ENCODE results near the gene IRGC. TPM values are rescaled to one million over a fixed set of nuclear protein-coding genes. Genes with fewer than 3 reads are reported as not detected.

Gene IRGC
- polyA plus RNA-seq, 3 donors: not detected

GRCh38 chr19:43720936-43721335, 5.1 kb downstream of the IRGC start:
- no peak for DNase-seq (ENCODE audit: low read depth in 3 of 3, low spot score in 2 of 3)

- DNase-seq (ENCODE audit: low read depth in 3 of 3, low spot score in 2 of 3): no peak
Observed at GRCh38 chr19:43721469-43722048, 5.7 kb downstream of the IRGC start.

- DNase-seq (ENCODE audit: low read depth in 3 of 3, low spot score in 2 of 3): no peak
Observed at GRCh38 chr19:43723588-43723987, 7.7 kb downstream of the IRGC start.

GRCh38 chr19:43724896-43725295, 9.0 kb downstream of the IRGC start:
- no peak for DNase-seq (ENCODE audit: low read depth in 3 of 3, low spot score in 2 of 3)

- DNase-seq (ENCODE audit: low read depth in 3 of 3, low spot score in 2 of 3): no peak
Observed at GRCh38 chr19:43725468-43725867, 9.6 kb downstream of the IRGC start.

GRCh38 chr19:43726736-43727592, 11.1 kb downstream of the IRGC start:
- no peak for DNase-seq (ENCODE audit: low read depth in 3 of 3, low spot score in 2 of 3)

GRCh38 chr19:43727593-43727853, 11.6 kb downstream of the IRGC start:
- no peak for DNase-seq (ENCODE audit: low read depth in 3 of 3, low spot score in 2 of 3)

GRCh38 chr19:43729919-43730318, 14.0 kb downstream of the IRGC start:
- DNase-seq (ENCODE audit: low read depth in 3 of 3, low spot score in 2 of 3): no peak

- DNase-seq (ENCODE audit: low read depth in 3 of 3, low spot score in 2 of 3): no peak
Observed at GRCh38 chr19:43731346-43731745, 15.5 kb downstream of the IRGC start.

GRCh38 chr19:43731846-43732245, 16.0 kb downstream of the IRGC start:
- no peak for DNase-seq (ENCODE audit: low read depth in 3 of 3, low spot score in 2 of 3)

- DNase-seq (ENCODE audit: low read depth in 3 of 3, low spot score in 2 of 3): no peak
Observed at GRCh38 chr19:43735013-43735412, 19.1 kb downstream of the IRGC start.

GRCh38 chr19:43735957-43736356, 20.1 kb downstream of the IRGC start:
- no peak for DNase-seq (ENCODE audit: low read depth in 3 of 3, low spot score in 2 of 3)

GRCh38 chr19:43738780-43739211, 22.9 kb downstream of the IRGC start:
- DNase-seq (ENCODE audit: low read depth in 3 of 3, low spot score in 2 of 3): no peak

GRCh38 chr19:43739439-43740235, 23.8 kb downstream of the IRGC start:
- no peak for DNase-seq (ENCODE audit: low read depth in 3 of 3, low spot score in 2 of 3)

- DNase-seq (ENCODE audit: low read depth in 3 of 3, low spot score in 2 of 3): no peak
Observed at GRCh38 chr19:43741075-43741825, 25.4 kb downstream of the IRGC start.

GRCh38 chr19:43743059-43743458, 27.2 kb downstream of the IRGC start:
- no peak for DNase-seq (ENCODE audit: low read depth in 3 of 3, low spot score in 2 of 3)

- no peak for DNase-seq (ENCODE audit: low read depth in 3 of 3, low spot score in 2 of 3)
Observed at GRCh38 chr19:43747557-43748204, 31.8 kb downstream of the IRGC start.

- DNase-seq (ENCODE audit: low read depth in 3 of 3, low spot score in 2 of 3): no peak
Observed at GRCh38 chr19:43748205-43748594, 32.3 kb downstream of the IRGC start.

- no peak for DNase-seq (ENCODE audit: low read depth in 3 of 3, low spot score in 2 of 3)
Observed at GRCh38 chr19:43748685-43749084, 32.8 kb downstream of the IRGC start.

GRCh38 chr19:43749152-43749551, 33.3 kb downstream of the IRGC start:
- DNase-seq (ENCODE audit: low read depth in 3 of 3, low spot score in 2 of 3): no peak

- no peak for DNase-seq (ENCODE audit: low read depth in 3 of 3, low spot score in 2 of 3)
Observed at GRCh38 chr19:43749898-43750297, 34.0 kb downstream of the IRGC start.
